ENCODE measurements around the gene PLA2G6. TPM values are rescaled to one million over a fixed set of nuclear protein-coding genes. Genes with fewer than 3 reads are reported as not detected.

PLA2G6 gene
- total RNA-seq, 2 donors from 2014 or later, result 60.6 to 60.7 TPM

GRCh38 chr22:38226853-38227649 lies 45.4 kb upstream of the PLA2G6 start:
- peaks cover 49% of the 10 kb centered on the region for H3K36me3 Mint-ChIP-seq (ENCODE audit: low read depth)
- no peaks in the 10 kb centered on the region for H3K27me3 Mint-ChIP-seq (ENCODE audit: insufficient read depth)
- Histone ChIP-seq H3K4me3 (ENCODE audit: low read length) (no peak overlapping the region), H3K4me1 (ENCODE audit: control insufficient read depth, insufficient read depth, low read length) (peaks cover 3% of the 10 kb centered on the region), H3K27me3 (ENCODE audit: control insufficient read depth, insufficient read depth, low read length, poor library complexity, severe bottlenecking) (no peaks in the 10 kb centered on the region), H3K36me3 (ENCODE audit: control insufficient read depth, insufficient read depth, low read length) (peaks cover 24% of the 10 kb centered on the region), H3K27ac (ENCODE audit: low read depth, low read length) (no peak overlapping the region), H3K9me3 (ENCODE audit: control insufficient read depth, low read length) (no peaks in the 10 kb centered on the region), H3K9ac (ENCODE audit: extremely low read depth, low read length, poor library complexity, severe bottlenecking) (no peak overlapping the region)
- H3K4me3 Mint-ChIP-seq, result no peak overlapping the region
- H3K4me1 Mint-ChIP-seq, result peaks cover 7% of the 10 kb centered on the region
- DNase-seq, result no peak
- TF ChIP-seq CTCF (conservative IDR thresholded peaks at IDR 0.05), result no peak
- no peaks in the 10 kb centered on the region for H3K9me3 Mint-ChIP-seq
- WGBS, 2 experiments (ENCODE audit: insufficient coverage in 1 of 2, insufficient read length in 1 of 2), result 93 to 95% methylated on average over 15 to 25 of the region's 25 CpGs
- H3K27ac Mint-ChIP-seq, result peak overlapping the region; percentile 17

- Histone ChIP-seq H3K9me3 (ENCODE audit: control insufficient read depth, low read length) (no peaks in the 10 kb centered on the region), H3K27me3 (ENCODE audit: control insufficient read depth, insufficient read depth, low read length, poor library complexity, severe bottlenecking) (no peaks in the 10 kb centered on the region), H3K4me3 (ENCODE audit: low read length) (no peak overlapping the region), H3K27ac (ENCODE audit: low read depth, low read length) (no peak overlapping the region), H3K9ac (ENCODE audit: extremely low read depth, low read length, poor library complexity, severe bottlenecking) (no peak overlapping the region), H3K4me1 (ENCODE audit: control insufficient read depth, insufficient read depth, low read length) (peaks cover 9% of the 10 kb centered on the region), H3K36me3 (ENCODE audit: control insufficient read depth, insufficient read depth, low read length) (peaks cover 4% of the 10 kb centered on the region)
- Mint-ChIP-seq H3K27ac (no peak overlapping the region), H3K4me3 (no peak overlapping the region), H3K9me3 (no peaks in the 10 kb centered on the region), H3K27me3 (ENCODE audit: insufficient read depth) (no peaks in the 10 kb centered on the region), H3K4me1 (peaks cover 5% of the 10 kb centered on the region), H3K36me3 (ENCODE audit: low read depth) (peaks cover 31% of the 10 kb centered on the region)
- TF ChIP-seq CTCF (conservative IDR thresholded peaks at IDR 0.05), result peak; percentile 37
- DNase-seq, result no peak
- 85 to 93% methylated on average over 4 to 10 of the region's 12 CpGs for WGBS, 2 experiments (ENCODE audit: insufficient coverage in 1 of 2, insufficient read length in 1 of 2)
Measured at GRCh38 chr22:38223289-38223960, 41.8 kb upstream of the PLA2G6 start.

- no peaks in the 10 kb centered on the region for H3K9me3 ChIP-seq (ENCODE audit: control insufficient read depth, low read length)
- H3K36me3 ChIP-seq (ENCODE audit: control insufficient read depth, insufficient read depth, low read length), result peaks cover 4% of the 10 kb centered on the region
- no peak overlapping the region for H3K9ac ChIP-seq (ENCODE audit: extremely low read depth, low read length, poor library complexity, severe bottlenecking)
- H3K27ac ChIP-seq (ENCODE audit: low read depth, low read length), result no peak overlapping the region
- TF ChIP-seq CTCF (conservative IDR thresholded peaks at IDR 0.05), result no peak
- Mint-ChIP-seq H3K9me3 (no peaks in the 10 kb centered on the region), H3K4me1 (peaks cover 12% of the 10 kb centered on the region), H3K27me3 (ENCODE audit: insufficient read depth) (no peaks in the 10 kb centered on the region), H3K27ac (no peak overlapping the region), H3K36me3 (ENCODE audit: low read depth) (peaks cover 31% of the 10 kb centered on the region), H3K4me3 (no peak overlapping the region)
- H3K4me3 ChIP-seq (ENCODE audit: low read length), result no peak overlapping the region
- H3K4me1 ChIP-seq (ENCODE audit: control insufficient read depth, insufficient read depth, low read length), result peaks cover 9% of the 10 kb centered on the region
- no peaks in the 10 kb centered on the region for H3K27me3 ChIP-seq (ENCODE audit: control insufficient read depth, insufficient read depth, low read length, poor library complexity, severe bottlenecking)
- 84 to 96% methylated on average over 8 of the region's 8 CpGs for WGBS, 2 experiments (ENCODE audit: insufficient coverage in 1 of 2, insufficient read length in 1 of 2)
- no peak for DNase-seq
Measured at GRCh38 chr22:38222797-38223119, 41.1 kb upstream of the PLA2G6 start.
